Astrocyte (in vitro differentiated cells and primary cell): ENCODE results near the gene CEP95. TPM values are rescaled to one million over a fixed set of nuclear protein-coding genes. Genes with fewer than 3 reads are reported as not detected.

Experiments
- DNase-seq: peaks from one replicate; pipeline ENCODE4 v3.0.0-alpha.2; 2010; ENCODE audit warnings: low read depth
- FAIRE-seq: peaks from 2 replicates; lab custom pipeline; 2011; peaks lifted over from hg19 to GRCh38; lab: Jason Lieb, UNC
- H2AFZ ChIP-seq: 2 replicates; pipeline ENCODE4 v1.6.0; 2012; ENCODE audit warnings: low read depth, low read length, inconsistent platforms
- H3K27ac ChIP-seq: 2 replicates; pipeline ENCODE4 v1.5.1; 2011; ENCODE audit warnings: low read depth, low read length, inconsistent platforms
- H3K27me3 ChIP-seq: 2 replicates; pipeline ENCODE4 v1.6.0; 2011; ENCODE audit warnings: low read length, inconsistent platforms; ENCODE audit not compliant: insufficient read depth
- H3K36me3 ChIP-seq: 2 replicates; pipeline ENCODE4 v1.5.1; 2011; ENCODE audit warnings: low read length, inconsistent platforms; ENCODE audit not compliant: insufficient read depth
- H3K4me1 ChIP-seq: 2 replicates; pipeline ENCODE4 v1.5.1; 2011; ENCODE audit warnings: low read length, inconsistent platforms; ENCODE audit not compliant: insufficient read depth
- H3K4me2 ChIP-seq: 2 replicates; pipeline ENCODE4 v1.6.0; 2012; ENCODE audit warnings: low read length, inconsistent platforms
- H3K4me3 ChIP-seq: 2 replicates; pipeline ENCODE4 v1.5.1; 2011; ENCODE audit warnings: low read depth, mild to moderate bottlenecking, low read length, inconsistent platforms; ENCODE audit not compliant: insufficient read depth
- H3K79me2 ChIP-seq: 2 replicates; pipeline ENCODE4 v1.6.0; 2012; ENCODE audit warnings: mild to moderate bottlenecking, low read length, inconsistent platforms; ENCODE audit not compliant: insufficient read depth
- H3K9ac ChIP-seq: 2 replicates; pipeline ENCODE4 v1.6.0; 2012; ENCODE audit warnings: mild to moderate bottlenecking, low read length, inconsistent platforms
- H3K9me3 ChIP-seq: 2 replicates; pipeline ENCODE4 v1.5.1; 2012; ENCODE audit warnings: low read depth, mild to moderate bottlenecking, low read length, inconsistent platforms; ENCODE audit not compliant: insufficient read depth
- H4K20me1 ChIP-seq: 2 replicates; pipeline ENCODE4 v1.6.0; 2012; ENCODE audit warnings: low read length, inconsistent platforms; ENCODE audit not compliant: insufficient read depth
- H3K27ac Mint-ChIP-seq: one replicate; pipeline ENCODE4 v1.8.0; 2021; ENCODE audit warnings: mild to moderate bottlenecking, mixed read lengths; ENCODE audit not compliant: unreplicated experiment
- H3K27me3 Mint-ChIP-seq: one replicate; pipeline ENCODE4 v1.8.0; 2021; ENCODE audit warnings: low read depth, mixed read lengths; ENCODE audit not compliant: unreplicated experiment
- H3K36me3 Mint-ChIP-seq: one replicate; pipeline ENCODE4 v1.8.0; 2021; ENCODE audit warnings: low read depth, mixed read lengths; ENCODE audit not compliant: unreplicated experiment
- H3K4me1 Mint-ChIP-seq: one replicate; pipeline ENCODE4 v1.8.0; 2021; ENCODE audit warnings: low read depth, mixed read lengths; ENCODE audit not compliant: unreplicated experiment
- H3K4me3 Mint-ChIP-seq: one replicate; pipeline ENCODE4 v1.8.0; 2021; ENCODE audit warnings: mild to moderate bottlenecking, moderate library complexity, mixed read lengths; ENCODE audit not compliant: unreplicated experiment
- H3K9me3 Mint-ChIP-seq: one replicate; pipeline ENCODE4 v1.8.0; 2021; ENCODE audit warnings: mild to moderate bottlenecking, mixed read lengths; ENCODE audit not compliant: unreplicated experiment
- CTCF ChIP-seq: IDR thresholded peaks from 2 replicates; pipeline ENCODE4 v1.5.1; 2011; ENCODE audit warnings: low read depth, mild to moderate bottlenecking, inconsistent platforms, low read length, moderate library complexity; ENCODE audit not compliant: insufficient read depth
- EZH2 ChIP-seq: IDR thresholded peaks from 2 replicates; pipeline ENCODE4 v1.6.1; 2012; ENCODE audit warnings: mild to moderate bottlenecking, low read length, inconsistent platforms; ENCODE audit not compliant: insufficient read depth
- total RNA-seq: library from RNA; stranded (reverse); gene quantifications from 2 replicates; pipeline ENCODE4 v1.2.1, GENCODE V29; 2021

CEP95 gene
- total RNA-seq, 1 donor from 2014 or later = 35.2 TPM

- H3K27me3 Mint-ChIP-seq = no peaks in the 10 kb centered on the region
- Histone ChIP-seq H3K27me3 (no peaks in the 10 kb centered on the region), H4K20me1 (peaks cover 86% of the 10 kb centered on the region), H3K27ac (peak overlapping the region; percentile 99), H3K4me1 (peaks cover 38% of the 10 kb centered on the region), H2AFZ (no peak overlapping the region), H3K36me3 (peaks cover 56% of the 10 kb centered on the region), H3K9ac (peak overlapping the region; percentile 100), H3K4me2 (peak overlapping the region; percentile 90), H3K79me2 (peaks cover 93% of the 10 kb centered on the region), H3K4me3 (peak overlapping the region; percentile 100), H3K9me3 (no peaks in the 10 kb centered on the region)
- no peak for DNase-seq
- TF ChIP-seq CTCF (no peak), EZH2 (no peak)
- H3K9me3 Mint-ChIP-seq = no peaks in the 10 kb centered on the region
- no peak for FAIRE-seq
- H3K4me3 Mint-ChIP-seq = peak overlapping the region; percentile 94
- H3K36me3 Mint-ChIP-seq = peaks cover 20% of the 10 kb centered on the region
- peaks cover 41% of the 10 kb centered on the region for H3K4me1 Mint-ChIP-seq
- H3K27ac Mint-ChIP-seq = peak overlapping the region; percentile 96
These were observed 2.7 kb upstream of the CEP95 start for GRCh38 chr17:64503821-64504768.

- Histone ChIP-seq H3K4me3 (peak overlapping the region; percentile 100), H3K4me2 (peak overlapping the region; percentile 90), H3K9me3 (no peaks in the 10 kb centered on the region), H2AFZ (no peak overlapping the region), H3K4me1 (peaks cover 36% of the 10 kb centered on the region), H4K20me1 (peaks cover 84% of the 10 kb centered on the region), H3K9ac (peak overlapping the region; percentile 100), H3K79me2 (peaks cover 93% of the 10 kb centered on the region), H3K36me3 (peaks cover 49% of the 10 kb centered on the region), H3K27me3 (no peaks in the 10 kb centered on the region), H3K27ac (peak overlapping the region; percentile 99)
- Mint-ChIP-seq H3K27ac (peak overlapping the region; percentile 96), H3K4me1 (peaks cover 38% of the 10 kb centered on the region), H3K36me3 (peaks cover 20% of the 10 kb centered on the region), H3K27me3 (no peaks in the 10 kb centered on the region), H3K4me3 (peak overlapping the region; percentile 94), H3K9me3 (no peaks in the 10 kb centered on the region)
- no peak for FAIRE-seq
- peak; percentile 77 for DNase-seq
- no peak for TF ChIP-seq EZH2
- TF ChIP-seq CTCF = no peak
These were observed 1.9 kb upstream of the CEP95 start for GRCh38 chr17:64504769-64505339.
